Measurements from ENCODE around the gene ADCYAP1R1. TPM values are rescaled to one million over a fixed set of nuclear protein-coding genes. Genes with fewer than 3 reads are reported as not detected.

The ADCYAP1R1 gene
- total and polyA plus RNA-seq, 2 donors (not counting 1 experiment from before 2014, with no cell fraction given): not detected

- H3K27ac ChIP-seq (ENCODE audit: low read length in 2 of 2): no peak overlapping the region
Measured at GRCh38 chr7:31028006-31028405, 24.1 kb upstream of the ADCYAP1R1 start.

GRCh38 chr7:31028417-31028992, 23.6 kb upstream of the ADCYAP1R1 start:
- H3K4me3 Mint-ChIP-seq: no peak overlapping the region
- H3K27ac Mint-ChIP-seq: no peak overlapping the region
- no peaks in the 10 kb centered on the region for H3K9me3 Mint-ChIP-seq (ENCODE audit: insufficient read depth)
- H3K9ac ChIP-seq (ENCODE audit: low read length): no peak overlapping the region
- no peak overlapping the region for H2AFZ ChIP-seq (ENCODE audit: insufficient read depth, low read depth, low read length, poor library complexity, severe bottlenecking)
- H3K4me1 Mint-ChIP-seq: no peaks in the 10 kb centered on the region
- H3K4me1 ChIP-seq (ENCODE audit: control insufficient read depth in 2 of 2, insufficient read depth in 2 of 2, low read length in 2 of 2): no peaks in the 10 kb centered on the region
- peaks cover 0 to 3% (median 0%) of the 10 kb centered on the region in 4 experiments for H3K27me3 ChIP-seq (replicated peaks in 1 of 4; ENCODE audit: control extremely low read depth in 1 of 4, control insufficient read depth in 3 of 4, insufficient read depth in 4 of 4, low read length in 3 of 4)
- no peak for ATAC-seq (ENCODE audit: low read depth)
- ChIA-PET POLR2A (no interaction called here), CTCF (no interaction called here)
- H3K4me2 ChIP-seq (replicated peaks; ENCODE audit: low read depth, low read length, poor library complexity, severe bottlenecking): no peak overlapping the region
- no peak overlapping the region for H3K27ac ChIP-seq (ENCODE audit: low read length in 2 of 2)
- peaks cover 18% of the 10 kb centered on the region for H3K27me3 Mint-ChIP-seq
- 95% methylated on average over 16 of the region's 18 CpGs for WGBS (ENCODE audit: insufficient coverage)
- H3K36me3 ChIP-seq (replicated peaks in 1 of 2; ENCODE audit: control extremely low read depth in 1 of 2, control insufficient read depth in 1 of 2, extremely low read depth in 1 of 2, insufficient read depth in 2 of 2, low read length in 1 of 2): no peaks in the 10 kb centered on the region
- TF ChIP-seq CTCF (IDR thresholded peaks at IDR 0.05) (no peak), EZH2 (IDR thresholded peaks at IDR 0.05; ENCODE audit: borderline replicate concordance, insufficient read depth, low read depth, low read length, poor library complexity, severe bottlenecking) (no peak)
- no peaks in the 10 kb centered on the region for H4K20me1 ChIP-seq (ENCODE audit: control insufficient read depth, insufficient read depth, low read length, poor library complexity, severe bottlenecking)
- H3K79me2 ChIP-seq (ENCODE audit: control insufficient read depth, insufficient read depth, low read length): no peaks in the 10 kb centered on the region
- intact Hi-C loops (cut with micrococcal nuclease): no loop called here
- no peak overlapping the region for H3K4me3 ChIP-seq (ENCODE audit: control extremely low read depth in 1 of 5, extremely low read depth in 1 of 5, insufficient read depth in 1 of 5, low read depth in 2 of 5, low read length in 4 of 5)
- H3K9me3 ChIP-seq (ENCODE audit: control extremely low read depth in 1 of 3, control insufficient read depth in 2 of 3, insufficient read depth in 1 of 3, low read length in 2 of 3): peaks cover 0 to 14% (median 0%) of the 10 kb centered on the region in 3 donors
- DNase-seq: no peak

More at GRCh38 chr7:31028006-31028405, 24.1 kb upstream of the ADCYAP1R1 start:
- Histone ChIP-seq H3K4me1 (ENCODE audit: control insufficient read depth in 2 of 2, insufficient read depth in 2 of 2, low read length in 2 of 2) (no peaks in the 10 kb centered on the region), H3K9me3 (ENCODE audit: control extremely low read depth in 1 of 3, control insufficient read depth in 2 of 3, insufficient read depth in 1 of 3, low read length in 2 of 3) (peaks cover 0 to 14% (median 0%) of the 10 kb centered on the region in 3 donors), H2AFZ (ENCODE audit: insufficient read depth, low read depth, low read length, poor library complexity, severe bottlenecking) (no peak overlapping the region), H3K4me3 (ENCODE audit: control extremely low read depth in 1 of 5, extremely low read depth in 1 of 5, insufficient read depth in 1 of 5, low read depth in 2 of 5, low read length in 4 of 5) (no peak overlapping the region), H3K36me3 (replicated peaks in 1 of 2; ENCODE audit: control extremely low read depth in 1 of 2, control insufficient read depth in 1 of 2, extremely low read depth in 1 of 2, insufficient read depth in 2 of 2, low read length in 1 of 2) (no peaks in the 10 kb centered on the region), H3K4me2 (replicated peaks; ENCODE audit: low read depth, low read length, poor library complexity, severe bottlenecking) (no peak overlapping the region), H4K20me1 (ENCODE audit: control insufficient read depth, insufficient read depth, low read length, poor library complexity, severe bottlenecking) (no peaks in the 10 kb centered on the region), H3K79me2 (ENCODE audit: control insufficient read depth, insufficient read depth, low read length) (no peaks in the 10 kb centered on the region), H3K9ac (ENCODE audit: low read length) (no peak overlapping the region), H3K27me3 (replicated peaks in 1 of 4; ENCODE audit: control extremely low read depth in 1 of 4, control insufficient read depth in 3 of 4, insufficient read depth in 4 of 4, low read length in 3 of 4) (peaks cover 0 to 3% (median 0%) of the 10 kb centered on the region in 4 experiments)
- ChIA-PET POLR2A (no interaction called here), CTCF (no interaction called here)
- TF ChIP-seq CTCF (IDR thresholded peaks at IDR 0.05): no peak
- TF ChIP-seq EZH2 (IDR thresholded peaks at IDR 0.05; ENCODE audit: borderline replicate concordance, insufficient read depth, low read depth, low read length, poor library complexity, severe bottlenecking): no peak
- no peaks in the 10 kb centered on the region for H3K9me3 Mint-ChIP-seq (ENCODE audit: insufficient read depth)
- peaks cover 18% of the 10 kb centered on the region for H3K27me3 Mint-ChIP-seq
- H3K4me1 Mint-ChIP-seq: no peaks in the 10 kb centered on the region
- no peak for DNase-seq
- WGBS (ENCODE audit: insufficient coverage): 91% methylated on average over 5 of the region's 5 CpGs
- no peak overlapping the region for H3K27ac Mint-ChIP-seq
- ATAC-seq (ENCODE audit: low read depth): no peak
- intact Hi-C loops (cut with micrococcal nuclease): no loop called here
- no peak overlapping the region for H3K4me3 Mint-ChIP-seq
